Fibroblast of lung (primary cell): ENCODE results near the gene CLSTN2. TPM values are rescaled to one million over a fixed set of nuclear protein-coding genes. Genes with fewer than 3 reads are reported as not detected.

Experiments
- DNase-seq, 2 donors: peaks; one replicate each; pipeline versions ENCODE4 v3.0.0 to v3.0.0-alpha.2; 2010; ENCODE audit warnings: low read depth in 2 of 2
- H2AFZ ChIP-seq: 2 replicates; pipeline ENCODE4 v1.5.1; 2012; ENCODE audit warnings: low read length, control low read depth, inconsistent platforms
- H3K27ac ChIP-seq: 2 replicates; pipeline ENCODE4 v1.5.1; 2011; ENCODE audit warnings: low read length, control low read depth; ENCODE audit not compliant: insufficient read depth
- H3K27me3 ChIP-seq: 2 replicates; pipeline ENCODE4 v1.5.1; 2011; ENCODE audit warnings: mild to moderate bottlenecking, low read length; ENCODE audit not compliant: control insufficient read depth, insufficient read depth
- H3K36me3 ChIP-seq: 2 replicates; pipeline ENCODE4 v1.5.1; 2011; ENCODE audit warnings: low read length; ENCODE audit not compliant: control insufficient read depth, insufficient read depth
- H3K4me1 ChIP-seq: 2 replicates; pipeline ENCODE4 v1.5.1; 2011; ENCODE audit warnings: low read length; ENCODE audit not compliant: control insufficient read depth, insufficient read depth; ENCODE audit errors: extremely low read depth
- H3K4me2 ChIP-seq: 2 replicates; pipeline ENCODE4 v1.5.1; 2011; ENCODE audit warnings: low read length, control low read depth; ENCODE audit not compliant: insufficient read depth; ENCODE audit errors: extremely low read depth
- H3K4me3 ChIP-seq, 4 experiments: fragments of 200-600 bp in 1 of 4; sonication (generic) in 1 of 4; replicated peaks in 1 of 4; 2 replicates each; pipeline ENCODE4 v1.5.1; 2011 to 2016; ENCODE audit warnings: low read length in 4 of 4, low read depth in 3 of 4, mild to moderate bottlenecking in 3 of 4, control low read depth in 2 of 4, inconsistent platforms in 1 of 4, mixed read lengths in 1 of 4; ENCODE audit not compliant: insufficient read depth in 1 of 4; ENCODE audit errors: control extremely low read depth in 1 of 4
- H3K79me2 ChIP-seq: 2 replicates; pipeline ENCODE4 v1.5.1; 2012; ENCODE audit warnings: mild to moderate bottlenecking, low read length, inconsistent platforms; ENCODE audit not compliant: control insufficient read depth, insufficient read depth
- H3K9ac ChIP-seq: 2 replicates; pipeline ENCODE4 v1.5.1; 2011; ENCODE audit warnings: mild to moderate bottlenecking, low read length, control low read depth; ENCODE audit not compliant: insufficient read depth
- H3K9me3 ChIP-seq: 2 replicates; pipeline ENCODE4 v1.5.1; 2012; ENCODE audit warnings: low read depth, low read length; ENCODE audit not compliant: control insufficient read depth, insufficient read depth
- H4K20me1 ChIP-seq: 2 replicates; pipeline ENCODE4 v1.5.1; 2011; ENCODE audit warnings: low read length; ENCODE audit not compliant: control insufficient read depth, insufficient read depth; ENCODE audit errors: extremely low read depth
- EZH2 ChIP-seq: IDR thresholded peaks from 2 replicates; pipeline ENCODE4 v1.5.1; 2012; ENCODE audit warnings: low read length, control low read depth, mild to moderate bottlenecking; ENCODE audit errors: missing control alignments
- polyA plus RNA-seq, 2 donors: library from polyadenylated mRNA; depleted of rRNA in 1 of 2; stranded (reverse) in 1 of 2; unstranded in 1 of 2; fragments of >200 nt; gene quantifications; 2 replicates each; pipeline ENCODE4 v1.2.1, GENCODE V29; 2011 to 2012; ENCODE audit warnings: missing spikeins in 1 of 2
- total RNA-seq: library from RNA; depleted of rRNA; stranded (reverse); fragments of >200 nt; gene quantifications from 2 replicates; pipeline ENCODE4 v1.2.1, GENCODE V29; 2014
- TF ChIP-seq, protein P1 (sequence below), 2 donors: IDR thresholded peaks in 1 of 2; conservative IDR thresholded peaks in 1 of 2; 1 replicate in 1 of 2; 2 replicates in 1 of 2; pipeline ENCODE4 v1.5.1; 2011 to 2012; ENCODE audit warnings: low read length in 2 of 2, control low read depth in 1 of 2, inconsistent platforms in 1 of 2, low read depth in 1 of 2, mild to moderate bottlenecking in 1 of 2

The CLSTN2 gene
- total and polyA plus RNA-seq, 2 donors (not counting 1 experiment from before 2014, with no cell fraction given) = under 0.01 to 1.3 TPM

DNA sequence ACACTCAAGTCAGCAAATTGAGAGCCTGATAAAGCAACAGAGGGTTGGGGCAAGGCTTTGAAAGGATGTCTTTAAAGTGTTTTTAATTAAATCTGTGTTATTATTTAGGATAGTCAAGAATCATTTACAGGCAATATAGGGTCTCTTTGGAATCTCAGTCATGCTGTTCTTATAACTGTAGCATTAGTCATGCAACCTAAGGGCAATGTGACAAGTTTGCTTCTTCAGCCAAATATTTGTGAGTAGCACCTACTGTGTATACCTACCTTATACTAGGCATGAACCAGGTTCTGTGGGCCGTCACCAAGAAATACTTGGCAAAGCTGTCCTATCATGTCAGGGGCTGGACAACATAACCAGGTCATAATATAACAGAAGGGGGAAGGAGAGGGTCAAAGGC is 558.3 kb downstream of the CLSTN2 start:
- no peak for TF ChIP-seq EZH2
- TF ChIP-seq, protein P1, sequence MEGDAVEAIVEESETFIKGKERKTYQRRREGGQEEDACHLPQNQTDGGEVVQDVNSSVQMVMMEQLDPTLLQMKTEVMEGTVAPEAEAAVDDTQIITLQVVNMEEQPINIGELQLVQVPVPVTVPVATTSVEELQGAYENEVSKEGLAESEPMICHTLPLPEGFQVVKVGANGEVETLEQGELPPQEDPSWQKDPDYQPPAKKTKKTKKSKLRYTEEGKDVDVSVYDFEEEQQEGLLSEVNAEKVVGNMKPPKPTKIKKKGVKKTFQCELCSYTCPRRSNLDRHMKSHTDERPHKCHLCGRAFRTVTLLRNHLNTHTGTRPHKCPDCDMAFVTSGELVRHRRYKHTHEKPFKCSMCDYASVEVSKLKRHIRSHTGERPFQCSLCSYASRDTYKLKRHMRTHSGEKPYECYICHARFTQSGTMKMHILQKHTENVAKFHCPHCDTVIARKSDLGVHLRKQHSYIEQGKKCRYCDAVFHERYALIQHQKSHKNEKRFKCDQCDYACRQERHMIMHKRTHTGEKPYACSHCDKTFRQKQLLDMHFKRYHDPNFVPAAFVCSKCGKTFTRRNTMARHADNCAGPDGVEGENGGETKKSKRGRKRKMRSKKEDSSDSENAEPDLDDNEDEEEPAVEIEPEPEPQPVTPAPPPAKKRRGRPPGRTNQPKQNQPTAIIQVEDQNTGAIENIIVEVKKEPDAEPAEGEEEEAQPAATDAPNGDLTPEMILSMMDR (conservative IDR thresholded peaks at IDR 0.05 in 1 of 2, IDR thresholded peaks at IDR 0.05 in 1 of 2; ENCODE audit: low read depth in 1 of 2, low read length in 2 of 2) = no peak
- no peak for DNase-seq

DNA sequence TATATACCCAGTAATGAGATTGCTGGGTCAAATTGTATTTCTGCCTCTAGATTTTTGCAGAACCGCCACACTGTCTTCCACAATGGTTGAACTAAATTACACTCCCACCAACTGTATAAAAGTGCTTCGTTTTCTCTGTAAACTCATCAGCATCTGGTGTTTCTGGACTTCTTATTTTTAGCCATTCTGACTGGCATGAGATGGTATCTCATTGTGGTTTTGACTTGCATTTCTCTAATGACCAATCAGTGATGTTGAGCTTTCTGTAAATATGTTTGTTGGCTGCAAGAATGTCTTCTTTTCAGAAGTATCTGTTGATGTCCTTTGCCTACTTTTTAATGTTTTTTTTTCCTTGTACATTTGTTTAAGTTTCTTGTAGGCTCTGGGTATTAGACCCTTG is 560.0 kb downstream of the CLSTN2 start:
- Histone ChIP-seq H3K27me3 (no peaks in the 10 kb centered on the region), H3K27ac (no peak overlapping the region), H3K9me3 (no peaks in the 10 kb centered on the region), H3K9ac (no peak overlapping the region), H3K36me3 (no peaks in the 10 kb centered on the region), H4K20me1 (no peaks in the 10 kb centered on the region), H2AFZ (no peak overlapping the region), H3K4me3 (no peak overlapping the region), H3K79me2 (no peaks in the 10 kb centered on the region), H3K4me2 (no peak overlapping the region), H3K4me1 (no peaks in the 10 kb centered on the region)
- DNase-seq = peak in 1 of 2 donors; percentile 17
- TF ChIP-seq EZH2 = no peak
- TF ChIP-seq, protein P1 (conservative IDR thresholded peaks at IDR 0.05 in 1 of 2, IDR thresholded peaks at IDR 0.05 in 1 of 2; ENCODE audit: low read depth in 1 of 2, low read length in 2 of 2) = no peak

More for the DNA sequence above, 558.3 kb downstream of the CLSTN2 start:
- Histone ChIP-seq H4K20me1 (no peaks in the 10 kb centered on the region), H3K9me3 (no peaks in the 10 kb centered on the region), H3K27me3 (no peaks in the 10 kb centered on the region), H3K4me1 (no peaks in the 10 kb centered on the region), H3K4me2 (no peak overlapping the region), H2AFZ (no peak overlapping the region), H3K36me3 (no peaks in the 10 kb centered on the region), H3K79me2 (no peaks in the 10 kb centered on the region), H3K4me3 (no peak overlapping the region), H3K9ac (no peak overlapping the region), H3K27ac (no peak overlapping the region)

DNA sequence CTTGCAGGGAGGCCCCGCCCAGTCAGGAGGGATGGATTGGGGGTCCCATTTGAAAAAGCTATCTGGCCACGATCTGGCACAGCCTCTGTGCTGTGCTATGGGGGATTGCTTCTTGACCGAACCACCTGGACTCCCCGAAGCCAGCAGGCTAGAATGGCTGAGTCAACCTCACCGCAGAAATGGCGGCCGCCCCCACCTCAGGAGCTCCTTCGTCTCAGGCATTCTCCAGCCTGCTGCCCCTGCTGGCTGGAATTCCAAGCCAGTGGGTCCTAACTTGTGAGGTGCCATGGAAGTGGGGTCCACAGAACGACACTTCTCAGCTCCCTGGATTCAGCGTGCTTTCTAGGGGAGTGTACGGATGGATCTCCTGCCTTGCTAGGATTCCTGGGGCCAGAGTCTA is 562.3 kb downstream of the CLSTN2 start:
- H3K4me1 ChIP-seq = no peaks in the 10 kb centered on the region
- no peaks in the 10 kb centered on the region for H3K9me3 ChIP-seq
- TF ChIP-seq, protein P1 (conservative IDR thresholded peaks at IDR 0.05 in 1 of 2, IDR thresholded peaks at IDR 0.05 in 1 of 2; ENCODE audit: low read depth in 1 of 2, low read length in 2 of 2) = no peak
- TF ChIP-seq EZH2 = no peak

More for the DNA sequence above, 562.3 kb downstream of the CLSTN2 start:
- Histone ChIP-seq H3K9ac (no peak overlapping the region), H3K4me3 (no peak overlapping the region), H3K79me2 (no peaks in the 10 kb centered on the region), H3K4me2 (no peak overlapping the region), H4K20me1 (no peaks in the 10 kb centered on the region), H3K27ac (no peak overlapping the region), H3K36me3 (no peaks in the 10 kb centered on the region), H3K27me3 (no peaks in the 10 kb centered on the region), H2AFZ (no peak overlapping the region)
- DNase-seq = no peak
